Dedifferentiated amniotic fluid mesenchymal stem cell (primary cell): Measurements from ENCODE around the gene RBM15B.
"Not testable (repeated sequence)": the region's sequence is repeated elsewhere in the genome, so short reads cannot be mapped to it uniquely, and the experiment has no call there.

Experiments used
- DNase-seq: peaks from one replicate; pipeline ENCODE4 v3.0.0-alpha.2; 2016; ENCODE audit errors: extremely low spot score

RBM15B gene

GRCh38 chr3:51391075-51391565 lies at the start of gene RBM15B:
Gene RBM15B (plus strand): TSS chr3:51391285. CDS start chr3:51391400, 115 bp downstream.
- DNase-seq, result peak; percentile 93

DNA sequence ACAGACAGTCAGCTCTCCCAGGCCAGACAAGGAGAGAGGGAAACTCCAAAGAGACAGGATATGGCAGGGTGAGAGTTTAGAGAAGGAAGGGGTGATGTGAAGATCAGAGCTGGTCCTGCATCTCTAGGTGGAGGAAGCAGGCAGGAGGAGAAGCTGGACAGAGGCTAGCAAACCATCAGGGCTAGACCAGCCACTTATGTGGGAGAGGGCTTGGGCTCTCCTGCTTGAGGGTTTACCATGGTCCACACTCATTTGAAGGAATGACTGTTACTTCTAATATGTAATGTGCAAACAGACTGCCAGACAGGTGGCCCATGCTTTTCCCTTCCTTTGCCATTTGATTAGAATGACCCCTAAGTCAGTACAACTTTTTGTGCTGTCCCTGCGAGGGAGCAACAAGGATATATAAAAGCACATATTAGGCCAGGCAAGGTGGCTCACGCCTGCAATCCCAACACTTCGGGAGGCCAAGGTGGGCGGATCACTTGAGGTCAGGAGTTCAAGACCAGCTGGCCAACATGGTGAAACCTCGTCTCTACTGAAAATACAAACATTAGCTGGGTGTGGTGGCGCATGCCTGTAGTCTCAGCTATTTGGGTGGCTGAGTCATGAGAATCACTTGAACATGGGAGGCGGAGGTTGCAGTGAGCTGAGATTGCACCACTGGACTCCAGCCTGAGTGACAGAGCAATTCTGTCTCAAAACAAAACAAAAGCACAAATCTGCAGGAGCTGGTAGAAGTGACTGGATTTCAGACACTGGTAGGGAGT lies 47.0 kb upstream of the RBM15B start:
- DNase-seq, result peak; percentile 79

- no peak for DNase-seq
Observed at GRCh38 chr3:51350751-51351150, 40.3 kb upstream of the RBM15B start.

GRCh38 chr3:51353131-51353530 lies 38.0 kb upstream of the RBM15B start:
- DNase-seq, result no peak

DNA sequence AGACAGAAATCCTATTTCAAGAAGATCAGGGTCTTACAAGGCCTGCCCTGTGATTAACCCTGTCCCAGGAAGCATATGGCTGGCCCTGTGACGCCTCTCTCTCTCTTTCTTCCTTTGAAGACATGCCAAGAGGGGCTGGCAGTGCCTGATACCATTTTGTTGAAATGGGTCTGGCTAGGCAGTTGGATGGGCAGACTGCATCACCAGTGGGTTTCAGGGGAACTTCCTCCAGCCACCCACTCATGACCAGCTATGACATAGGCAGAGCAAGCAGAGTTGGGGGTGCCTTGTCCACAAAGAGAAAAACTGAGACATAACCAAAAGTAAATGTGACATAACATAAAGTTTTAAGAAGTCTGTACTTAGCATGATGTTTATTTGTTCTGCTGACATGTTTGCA lies 37.4 kb upstream of the RBM15B start:
- no peak for DNase-seq

GRCh38 chr3:51354172-51354571 lies 36.9 kb upstream of the RBM15B start:
- no peak for DNase-seq

GRCh38 chr3:51354731-51355615 lies 36.1 kb upstream of the RBM15B start:
- DNase-seq, result no peak

DNA sequence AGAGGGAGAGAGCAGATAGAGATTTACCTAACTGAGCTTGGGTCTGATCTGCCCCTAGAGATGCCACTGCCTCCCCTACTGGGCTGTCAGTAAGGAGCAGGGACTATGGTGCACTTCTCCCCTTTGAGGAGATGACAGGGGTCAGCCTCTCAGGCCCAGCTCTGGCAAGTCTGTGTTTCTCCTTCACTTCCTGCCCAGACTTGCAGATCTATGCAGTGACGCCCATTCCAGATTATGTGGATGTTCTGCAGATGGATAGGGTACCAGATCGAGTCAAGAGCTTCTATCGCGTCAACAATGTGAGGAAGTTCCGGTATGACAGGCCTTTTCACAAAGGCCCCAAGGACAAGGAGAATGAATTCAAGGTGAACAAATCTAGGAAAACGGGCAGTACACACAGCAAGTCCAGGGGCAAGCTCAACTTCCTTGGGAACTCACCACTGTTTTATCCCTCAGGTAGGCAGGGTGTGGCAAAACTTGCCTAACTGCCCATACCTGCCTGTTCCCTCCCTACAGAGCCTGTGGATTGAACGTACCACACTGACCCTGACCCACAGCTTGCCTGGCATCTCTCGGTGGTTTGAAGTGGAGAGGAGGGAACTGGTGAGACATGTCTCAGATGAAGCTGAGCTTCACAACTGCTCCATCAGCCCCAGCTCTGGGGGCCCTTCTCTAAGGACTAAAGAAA lies 35.0 kb upstream of the RBM15B start:
- DNase-seq, result no peak

DNA sequence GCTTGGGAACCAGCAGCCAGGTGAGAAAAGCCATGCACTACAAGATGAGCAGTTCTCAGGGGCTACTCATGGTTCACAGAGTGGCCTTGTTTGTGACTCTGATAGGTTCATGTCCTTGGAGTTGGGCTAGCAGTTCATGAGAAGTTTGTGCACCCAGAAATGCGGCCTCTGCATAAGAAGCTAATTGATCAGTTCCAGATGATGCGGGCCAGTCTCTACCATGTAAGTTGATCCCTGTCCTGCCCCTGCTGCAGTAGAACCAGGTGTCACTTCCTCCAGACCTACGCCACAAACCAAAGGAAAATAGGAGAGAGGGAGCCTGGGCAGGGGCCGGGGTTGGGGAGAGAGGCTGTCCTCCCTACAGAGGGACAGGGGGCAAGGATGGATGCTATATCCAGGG lies 33.2 kb upstream of the RBM15B start:
- no peak for DNase-seq

DNA sequence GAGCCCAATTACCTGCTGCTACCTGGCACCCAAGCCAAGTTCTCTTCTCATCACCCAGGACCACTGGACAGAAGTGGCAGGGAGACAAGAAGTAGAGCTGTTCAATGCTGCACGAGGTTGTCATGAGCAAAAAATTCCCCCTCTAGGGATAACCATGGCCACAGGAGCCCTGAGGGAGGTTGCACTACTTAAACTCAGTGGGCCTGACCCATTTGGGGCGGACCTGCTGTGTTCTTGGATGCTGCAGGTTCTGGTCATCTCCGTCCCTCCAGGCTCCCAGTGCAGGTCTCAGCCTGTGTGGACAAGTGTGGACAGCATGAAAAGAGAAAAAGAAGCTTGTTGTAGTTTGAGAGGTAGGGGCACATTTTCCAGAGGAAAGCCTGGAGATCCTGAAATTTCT lies 32.1 kb upstream of the RBM15B start:
- DNase-seq, result no peak

DNA sequence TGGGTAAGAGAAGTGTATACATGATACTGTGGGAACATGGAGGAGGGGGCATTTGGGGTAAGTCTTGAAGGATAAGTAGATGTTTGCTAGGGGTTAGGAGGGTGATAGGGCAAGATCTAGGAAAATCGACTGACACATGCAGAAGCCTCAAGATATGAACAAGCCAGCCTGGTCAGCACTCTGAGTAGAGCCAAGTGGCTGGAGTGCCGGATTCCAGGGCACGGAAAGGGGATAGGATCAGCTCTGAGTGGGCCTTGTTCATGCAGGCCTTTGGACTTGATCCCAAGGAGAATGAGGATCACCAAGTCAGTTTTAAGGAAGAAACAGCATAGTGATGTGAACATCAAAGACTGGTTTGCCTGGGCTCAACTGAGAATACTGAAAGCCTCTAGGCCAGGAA lies 30.3 kb upstream of the RBM15B start:
- no peak for DNase-seq

DNA sequence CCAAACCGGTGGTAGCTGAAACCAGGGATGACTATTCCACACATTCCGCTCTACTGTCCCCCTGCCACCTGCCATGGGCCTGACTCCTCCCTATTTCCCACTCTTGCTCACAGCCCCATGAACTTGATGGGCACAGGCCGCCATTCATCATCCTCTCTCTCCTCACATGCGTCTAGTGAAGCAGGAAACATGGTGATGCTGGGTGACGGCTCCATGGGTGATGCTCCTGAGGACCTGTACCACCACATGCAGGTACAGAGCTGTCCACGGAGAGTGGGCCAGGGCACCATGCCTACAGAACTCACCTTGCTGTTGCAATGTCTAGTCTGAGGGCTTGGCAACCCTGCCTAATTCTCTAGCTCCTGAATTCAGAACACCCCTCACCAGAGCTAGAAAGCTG lies 29.3 kb upstream of the RBM15B start:
- no peak for DNase-seq

GRCh38 chr3:51362476-51362875 lies 28.6 kb upstream of the RBM15B start:
- no peak for DNase-seq

DNA sequence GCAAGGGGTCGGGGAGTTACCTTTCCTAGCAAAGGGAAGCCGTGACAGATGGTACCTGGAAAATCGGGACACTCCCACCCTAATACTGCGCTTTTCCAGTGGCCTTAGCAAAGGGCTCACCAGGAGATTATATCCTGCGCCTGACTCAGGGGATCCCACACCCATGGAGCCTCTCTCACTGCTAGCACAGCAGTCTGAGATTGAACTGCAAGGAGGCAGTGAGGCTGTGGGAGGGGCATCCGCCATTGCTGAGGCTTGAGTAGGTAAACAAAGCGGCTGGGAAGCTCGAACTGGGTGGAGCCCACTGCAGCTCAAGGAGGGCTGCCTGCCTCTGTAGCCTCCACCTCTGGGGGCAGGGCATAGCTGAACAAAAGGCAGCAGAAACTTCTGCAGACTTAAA lies 22.8 kb upstream of the RBM15B start:
- not testable (repeated sequence) for DNase-seq

GRCh38 chr3:51371943-51372557 lies 19.0 kb upstream of the RBM15B start:
- DNase-seq, result peak; percentile 83

DNA sequence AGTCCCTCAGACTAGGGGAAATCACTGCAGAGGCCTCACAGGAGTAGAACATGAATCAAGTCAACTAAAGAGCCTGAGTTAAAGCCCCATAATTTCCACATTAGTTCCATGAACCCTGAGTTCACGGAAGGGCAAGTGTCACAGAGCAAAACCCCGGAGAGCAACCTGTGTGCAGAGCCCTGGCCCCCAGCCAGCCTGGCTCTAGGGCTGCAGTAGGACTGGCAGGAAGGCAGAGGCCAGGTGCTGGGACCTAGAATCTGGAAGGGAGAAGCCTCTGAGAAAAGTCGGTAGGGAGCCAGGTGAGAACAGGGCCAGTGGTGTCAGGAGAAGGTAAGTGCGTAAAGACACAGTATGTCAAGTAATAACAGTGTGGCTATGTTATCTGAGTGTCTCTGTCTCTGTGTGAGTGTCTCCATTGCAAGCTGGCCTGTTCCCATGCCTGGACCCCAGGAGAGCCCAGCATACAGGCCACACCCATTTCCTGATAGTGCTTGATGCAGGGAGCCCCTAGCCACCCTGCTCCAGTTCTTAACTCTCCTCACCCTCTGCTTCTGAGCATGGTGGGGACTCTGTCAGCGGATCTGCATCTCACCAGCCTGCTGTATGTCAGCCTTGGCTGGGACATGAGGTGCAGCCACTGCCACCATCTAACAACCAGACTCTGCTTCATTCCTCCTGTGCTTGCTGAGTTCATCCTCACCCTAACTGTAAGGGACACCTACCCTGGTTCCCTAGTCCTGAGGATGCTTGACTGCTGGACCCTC lies 17.2 kb upstream of the RBM15B start:
- no peak for DNase-seq

GRCh38 chr3:51374456-51374855 lies 16.6 kb upstream of the RBM15B start:
- DNase-seq, result no peak

GRCh38 chr3:51375136-51375535 lies 15.9 kb upstream of the RBM15B start:
- no peak for DNase-seq

- DNase-seq, result no peak
Observed at GRCh38 chr3:51375571-51375970, 15.5 kb upstream of the RBM15B start.

DNA sequence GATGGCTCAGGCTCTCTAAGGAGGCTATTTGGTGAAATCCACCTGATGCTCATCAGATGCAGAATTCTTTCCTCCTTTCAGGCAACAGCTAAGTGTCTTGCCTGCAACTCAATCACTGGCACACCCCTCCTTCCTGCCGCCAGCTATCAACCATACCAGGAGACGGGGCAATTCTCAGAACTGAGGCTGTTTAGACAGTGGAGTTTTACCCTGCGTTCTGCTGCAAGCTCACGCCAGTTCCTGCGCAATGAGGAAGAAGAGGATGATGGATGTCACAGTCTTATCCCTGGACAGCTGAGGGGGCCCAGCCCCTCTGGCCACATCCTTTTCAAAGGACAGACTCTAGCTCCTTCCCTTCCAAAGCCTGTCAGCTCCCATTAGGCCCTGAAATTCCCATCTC lies 13.0 kb upstream of the RBM15B start:
- DNase-seq, result no peak

DNA sequence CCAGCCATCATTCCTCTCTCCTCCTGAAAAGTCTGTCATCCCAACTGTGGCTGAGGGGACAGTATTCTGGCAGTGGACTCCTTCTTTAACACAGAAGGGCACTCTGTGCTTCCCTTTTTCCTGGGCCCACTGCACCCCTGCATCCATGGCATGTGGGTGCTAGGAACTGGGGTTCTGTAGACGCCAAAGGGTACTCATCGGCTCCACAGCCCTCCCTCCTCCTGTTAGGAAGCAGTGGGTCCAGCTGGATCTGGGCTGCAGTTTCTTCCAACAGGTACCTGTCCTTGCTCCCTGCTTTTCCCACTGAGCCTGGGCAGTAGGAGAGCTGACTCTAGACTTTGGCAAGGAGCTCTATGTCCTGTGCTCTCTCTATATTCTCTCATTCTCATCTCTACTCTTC lies 12.4 kb upstream of the RBM15B start:
- no peak for DNase-seq
